NCI-H128 (cell line): ENCODE measurements around the gene DLG2.

Source experiments
- DNase-seq: peaks from one replicate; lab custom pipeline; 2025; ENCODE audit not compliant: unreplicated experiment; lab: John Stamatoyannopoulos, UW

DLG2 gene

DNA sequence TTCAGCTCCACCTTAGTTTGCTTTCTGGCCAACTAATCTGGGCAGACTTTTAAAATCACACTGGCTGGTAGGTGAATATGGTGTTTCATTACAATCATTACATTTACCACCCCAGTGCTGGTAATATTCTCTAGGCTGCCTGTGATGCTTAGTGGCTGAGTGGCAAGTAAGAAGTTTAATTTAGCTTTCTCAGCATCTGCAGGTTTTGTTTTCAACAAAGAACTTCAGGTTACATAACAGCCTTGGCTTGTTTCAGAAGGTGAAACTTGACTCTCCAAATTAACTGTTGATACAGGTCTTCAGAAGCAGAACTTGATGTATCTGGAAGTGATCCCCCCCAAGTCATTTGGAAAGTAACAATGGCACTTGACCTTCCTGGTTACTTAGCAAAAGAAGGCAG lies 1917.7 kb downstream of the DLG2 start:
- no peak for DNase-seq

DNA sequence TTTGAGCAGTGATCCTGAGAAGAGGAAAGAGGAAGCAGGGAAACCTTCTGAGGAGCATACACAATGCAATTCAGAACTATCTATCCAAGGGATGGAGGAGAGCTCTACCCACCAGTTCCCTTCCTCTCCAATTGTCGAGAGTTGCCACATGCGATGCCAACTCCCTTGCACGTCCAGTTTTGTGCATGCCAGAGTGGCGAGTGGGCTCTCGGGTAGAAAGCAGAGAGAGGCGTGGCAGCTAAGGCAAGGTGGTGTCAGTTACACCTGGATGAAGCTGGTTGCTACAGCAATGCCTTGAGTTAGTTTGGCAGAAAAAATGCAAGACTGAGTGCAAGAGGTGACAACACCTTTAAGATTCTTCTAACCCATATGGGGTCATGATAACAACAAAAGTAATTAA lies 1920.6 kb downstream of the DLG2 start:
- DNase-seq = no peak

DNA sequence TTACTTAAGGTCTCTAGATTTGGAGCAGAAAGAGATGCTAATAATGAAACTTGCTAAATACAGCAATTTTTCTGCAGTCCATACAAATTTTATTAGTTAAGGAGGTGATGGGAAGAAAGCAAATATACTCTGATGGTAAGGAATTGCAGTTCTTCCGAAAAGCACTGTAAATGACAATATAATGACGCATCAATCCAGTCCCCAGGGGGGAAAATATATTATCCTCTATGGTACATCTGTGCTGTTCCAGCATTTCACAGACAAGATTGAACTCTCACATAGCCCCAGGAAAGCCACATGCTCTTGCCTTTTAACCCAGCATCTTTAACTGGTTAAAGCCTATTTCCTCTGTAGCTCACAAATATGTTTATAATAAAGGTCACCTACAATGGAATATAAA lies 1924.3 kb downstream of the DLG2 start:
- no peak for DNase-seq

DNA sequence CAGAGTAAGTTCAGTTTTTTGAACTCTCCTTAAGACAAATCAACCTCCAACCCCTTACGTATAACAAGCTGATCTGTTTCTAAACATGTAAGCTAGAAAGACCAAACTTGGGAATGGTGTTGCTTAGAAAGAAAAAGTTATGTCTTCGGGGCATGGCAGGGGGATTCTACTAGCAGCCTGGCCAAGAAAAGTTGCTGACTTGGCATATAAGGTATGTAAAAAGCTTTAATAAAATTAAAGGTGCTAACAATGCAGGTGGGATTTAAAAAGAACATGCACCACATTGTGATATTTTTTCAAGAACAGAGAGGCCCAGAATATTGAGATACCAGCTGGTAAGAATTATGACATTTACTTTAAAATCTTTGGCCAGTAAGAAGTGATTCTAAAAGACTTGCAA lies 1929.6 kb downstream of the DLG2 start:
- DNase-seq = no peak

DNA sequence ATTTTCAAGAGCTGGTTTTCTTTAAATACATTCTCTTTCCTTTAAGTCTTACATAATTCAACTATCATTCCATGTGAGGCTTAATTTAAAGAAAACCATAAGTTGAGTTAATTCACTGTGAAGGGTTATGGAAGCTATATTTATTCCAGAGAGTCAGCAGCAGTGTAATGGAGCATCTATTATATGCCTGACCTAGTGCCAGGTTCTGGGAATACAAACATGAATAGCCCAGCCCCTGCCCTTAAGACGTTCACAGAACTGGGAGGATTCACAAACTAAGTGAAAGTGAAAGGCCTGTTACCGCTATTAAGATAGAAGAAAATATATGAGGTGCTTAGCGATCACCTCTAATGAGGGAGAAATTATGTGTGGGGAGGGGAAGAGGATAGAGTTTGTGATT lies 1932.1 kb downstream of the DLG2 start:
- no peak for DNase-seq

DNA sequence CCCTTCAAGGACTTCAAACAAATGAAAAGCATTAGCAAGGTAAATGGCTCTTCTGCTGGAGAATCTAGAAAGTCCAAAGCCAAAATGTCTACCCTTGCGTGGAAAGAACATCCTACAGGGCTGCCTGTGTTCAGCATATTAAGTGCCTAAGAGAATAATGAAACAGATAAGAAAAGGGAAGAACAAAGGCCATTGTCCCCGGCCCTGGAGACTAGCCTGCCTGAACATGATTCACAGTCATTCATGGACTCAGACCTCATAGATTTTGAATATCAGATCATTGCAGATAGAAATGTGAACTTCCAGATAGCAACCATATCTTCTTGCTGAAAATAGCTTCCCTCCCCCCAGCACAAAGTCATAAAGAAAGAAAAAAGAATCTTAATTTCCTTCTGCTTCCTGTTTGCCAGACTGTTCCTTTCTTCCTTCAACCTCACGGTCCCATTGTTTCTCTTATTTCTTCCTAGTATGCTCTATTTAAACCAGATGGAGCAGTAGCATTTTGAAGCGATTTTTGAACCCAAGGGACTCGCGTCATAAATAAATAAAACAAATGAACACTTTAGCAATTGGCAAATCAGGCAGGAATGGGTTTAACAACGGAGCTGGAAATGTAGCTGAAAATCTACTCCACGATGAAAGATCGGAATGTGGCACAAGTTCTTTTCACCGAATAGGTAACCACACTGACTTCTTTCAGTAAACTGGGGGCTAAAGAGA lies 1932.8 kb downstream of the DLG2 start:
- no peak for DNase-seq

DNA sequence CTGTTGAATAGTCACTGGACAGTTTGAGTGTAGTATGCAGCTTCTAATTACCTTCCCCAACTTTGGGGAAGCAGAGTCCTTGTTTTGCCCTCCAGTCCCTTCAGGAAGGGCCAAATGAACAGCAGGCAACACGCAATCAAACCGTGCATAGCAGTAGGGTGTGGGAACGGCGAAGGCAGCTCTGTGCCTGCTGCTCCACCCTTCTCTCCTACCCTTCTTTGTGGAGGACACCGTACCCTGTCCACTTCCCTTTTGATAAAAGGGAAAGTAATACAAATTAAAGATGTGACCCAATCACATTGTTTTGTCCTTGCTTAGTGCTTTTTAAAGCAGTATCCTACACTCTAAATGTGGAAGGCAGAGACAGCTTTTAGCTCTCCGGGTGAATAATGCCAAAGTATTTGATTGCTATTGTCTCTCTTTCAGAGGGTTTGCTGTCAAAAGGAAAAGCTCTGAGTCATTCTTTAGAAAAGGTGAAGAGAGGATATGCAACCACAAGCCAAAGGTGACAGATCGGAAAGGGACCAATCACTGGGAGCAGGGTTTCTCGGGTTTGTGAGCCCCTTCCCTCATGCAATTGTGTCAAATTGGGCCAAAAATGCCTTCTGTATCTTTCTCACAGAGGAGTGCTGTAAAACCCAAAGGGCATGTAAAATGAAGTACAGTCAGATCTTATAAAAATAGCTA lies 1933.7 kb downstream of the DLG2 start:
- no peak for DNase-seq

DNA sequence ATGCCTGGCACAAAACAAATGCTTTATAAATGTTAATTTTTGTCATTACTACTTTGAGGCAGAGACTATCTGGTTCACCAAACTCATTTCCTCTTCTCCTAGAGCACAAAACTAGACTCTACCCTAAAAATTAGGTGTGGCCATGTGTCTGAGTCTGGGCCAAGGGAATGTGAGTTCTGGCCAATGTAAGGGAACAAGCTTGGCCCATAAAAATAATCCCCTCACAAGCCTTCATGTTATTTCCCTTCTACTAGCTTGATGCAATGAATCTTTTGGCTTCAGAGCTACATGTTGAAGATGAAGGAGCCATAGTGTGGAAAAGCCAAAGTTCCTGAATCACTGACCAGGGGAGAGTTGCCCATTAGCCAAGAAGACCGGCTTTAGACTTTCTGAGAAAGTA lies 1934.5 kb downstream of the DLG2 start:
- DNase-seq = no peak

DNA sequence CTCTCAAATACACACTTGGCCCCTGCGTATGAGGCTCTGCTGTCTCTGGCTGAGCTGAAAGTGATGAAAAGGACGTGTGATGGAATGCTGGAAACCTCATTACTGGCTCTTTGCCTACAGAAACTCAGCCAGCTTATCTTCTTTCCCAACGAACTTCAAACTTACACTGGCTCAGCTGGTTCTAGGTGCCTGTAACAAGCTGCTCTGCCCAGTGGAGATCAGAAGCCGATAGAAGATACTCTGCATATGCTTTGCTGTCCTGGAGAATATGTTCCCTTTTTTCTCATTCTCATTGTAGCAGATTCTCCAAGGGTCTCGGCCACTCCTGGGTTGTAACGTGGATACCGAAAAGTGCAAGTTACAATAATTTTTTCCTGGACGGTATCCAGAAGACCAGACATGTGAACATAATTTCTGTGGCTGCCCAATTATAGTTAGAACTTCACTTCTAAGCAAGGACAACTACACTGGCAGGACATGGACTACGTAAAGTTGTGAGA lies 1935.6 kb downstream of the DLG2 start:
- DNase-seq = no peak

DNA sequence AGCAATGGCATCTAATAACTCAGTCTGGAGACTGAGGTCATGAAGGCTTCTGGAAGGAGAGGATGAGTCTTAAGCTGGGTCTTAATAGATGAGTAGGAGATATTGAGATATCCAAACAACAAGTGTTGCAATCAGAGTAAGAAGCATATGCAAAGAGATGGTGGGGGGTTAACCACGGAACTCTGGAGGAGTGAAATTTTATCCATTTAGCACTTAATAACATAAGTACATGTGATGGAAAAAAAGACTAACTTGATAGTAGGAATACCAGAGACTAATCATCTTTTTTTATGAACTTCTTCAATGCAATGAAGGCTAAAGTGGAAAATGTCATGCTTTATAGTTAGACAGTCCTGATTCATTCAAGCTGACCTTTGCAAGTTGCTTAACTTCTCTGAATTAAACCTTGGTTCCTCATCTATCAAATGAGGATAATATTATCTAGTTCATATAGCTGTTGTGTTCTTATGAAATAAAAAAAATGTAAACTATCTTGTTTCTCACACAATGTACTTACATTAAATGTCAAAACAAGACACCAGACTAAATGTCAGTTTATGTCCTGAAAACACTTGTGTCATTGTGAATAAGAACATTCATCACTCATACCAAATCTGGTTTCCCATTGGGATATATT lies 1937.9 kb downstream of the DLG2 start:
- no peak for DNase-seq

DNA sequence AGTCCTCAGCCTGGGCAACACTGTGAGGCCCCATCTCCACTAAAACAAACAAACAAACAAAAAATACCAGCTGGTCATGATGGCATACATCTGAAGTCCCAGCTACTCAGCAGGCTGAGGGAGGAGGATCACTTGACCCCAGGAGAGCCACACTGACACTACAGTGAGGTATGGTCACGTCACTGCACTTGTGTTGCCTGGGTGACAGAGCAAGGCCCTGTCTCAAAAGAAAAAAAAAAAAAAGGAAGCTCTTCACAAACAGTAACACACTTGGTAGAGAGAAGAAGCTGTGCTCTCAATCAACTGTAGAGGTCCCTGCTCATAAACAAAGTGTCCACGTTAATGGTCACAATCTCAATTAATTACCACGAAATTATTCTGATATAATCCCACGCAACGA lies 1939.4 kb downstream of the DLG2 start:
- DNase-seq = no peak

DNA sequence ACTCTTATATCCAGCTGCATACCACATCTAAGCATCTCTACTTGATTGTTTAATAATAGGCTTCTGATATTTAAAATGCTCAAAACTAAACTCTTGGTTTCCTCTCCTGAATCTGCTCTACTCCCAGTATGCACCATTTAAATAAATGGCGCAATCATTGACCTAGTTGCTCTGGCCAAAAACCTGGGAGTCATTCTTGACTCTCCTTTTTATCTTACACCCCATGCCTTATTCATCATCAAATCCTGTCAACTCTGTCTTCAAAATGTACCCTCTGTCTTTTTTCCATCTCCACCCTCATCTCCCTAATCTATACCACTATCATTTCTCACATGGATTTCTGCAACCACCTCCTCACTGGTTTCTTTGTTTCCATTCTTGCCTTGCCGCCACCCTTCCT lies 1941.4 kb downstream of the DLG2 start:
- DNase-seq = no peak

DNA sequence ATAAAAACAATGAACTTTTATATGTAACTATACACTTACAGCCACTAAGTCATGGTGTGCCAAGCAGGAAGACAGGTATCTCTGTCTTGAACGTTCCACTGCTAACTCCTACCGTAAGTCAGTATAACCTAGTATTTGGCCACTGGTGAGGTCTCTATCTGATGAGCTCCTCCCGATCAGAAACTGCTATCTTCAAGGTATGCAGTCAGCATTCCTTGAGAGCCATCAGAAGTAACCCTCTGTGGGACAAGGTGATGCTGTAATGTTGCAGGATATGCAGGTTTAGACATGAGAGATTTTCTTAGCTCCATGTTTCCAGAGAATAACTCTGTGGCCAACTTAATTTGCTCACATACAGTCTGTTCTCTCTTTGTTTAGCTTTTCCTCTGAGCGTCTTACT lies 1943.1 kb downstream of the DLG2 start:
- no peak for DNase-seq

DNA sequence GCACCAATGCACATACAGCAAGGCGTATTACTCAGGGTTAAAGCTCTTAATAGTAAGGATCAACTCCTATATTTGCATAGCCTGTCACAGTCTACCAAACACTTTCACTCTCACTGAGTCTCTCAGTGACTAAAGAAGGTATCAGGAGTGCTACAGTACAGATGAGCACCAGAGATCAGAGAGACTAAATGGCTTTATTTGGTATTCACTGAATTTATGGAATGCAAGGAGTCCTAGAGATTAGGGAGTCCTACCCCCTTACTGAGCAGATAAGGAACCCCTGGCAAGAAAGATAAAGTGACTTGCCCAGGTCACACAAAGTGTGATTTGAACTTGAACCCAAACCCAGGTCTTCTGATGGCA lies 1944.6 kb downstream of the DLG2 start:
- no peak for DNase-seq

DNA sequence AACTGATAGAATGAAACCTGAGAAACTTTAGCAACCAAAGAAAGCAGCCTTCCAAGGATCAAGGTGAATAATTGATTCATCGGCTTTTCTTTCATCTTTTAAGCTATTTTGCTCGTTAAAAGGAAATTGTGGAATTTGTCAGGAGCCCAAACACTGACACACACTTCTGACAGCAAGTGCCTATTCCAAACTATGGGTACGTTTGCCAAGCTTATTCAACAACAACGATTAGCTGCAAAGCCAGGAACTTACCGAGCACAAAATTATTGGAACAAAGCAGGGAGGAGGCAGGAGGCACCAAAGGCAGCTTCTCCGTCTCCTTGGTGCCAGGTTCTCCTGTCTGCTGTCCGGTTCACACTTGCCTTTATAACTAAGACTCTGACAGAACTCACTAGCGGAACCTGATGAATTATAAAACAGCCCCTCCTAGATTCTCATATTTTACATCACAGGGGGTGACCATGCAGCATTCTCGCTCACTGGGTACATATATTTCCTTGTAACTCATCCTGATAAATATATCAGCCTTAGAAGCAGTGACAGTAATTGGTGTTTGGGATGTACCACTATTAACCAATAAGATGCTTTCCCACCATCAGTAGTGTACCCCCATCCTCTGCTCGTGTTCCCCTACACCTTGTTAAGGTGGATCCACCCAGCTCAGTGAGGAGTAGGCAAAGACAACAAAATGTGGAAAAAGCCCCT lies 1945.1 kb downstream of the DLG2 start:
- DNase-seq = no peak

DNA sequence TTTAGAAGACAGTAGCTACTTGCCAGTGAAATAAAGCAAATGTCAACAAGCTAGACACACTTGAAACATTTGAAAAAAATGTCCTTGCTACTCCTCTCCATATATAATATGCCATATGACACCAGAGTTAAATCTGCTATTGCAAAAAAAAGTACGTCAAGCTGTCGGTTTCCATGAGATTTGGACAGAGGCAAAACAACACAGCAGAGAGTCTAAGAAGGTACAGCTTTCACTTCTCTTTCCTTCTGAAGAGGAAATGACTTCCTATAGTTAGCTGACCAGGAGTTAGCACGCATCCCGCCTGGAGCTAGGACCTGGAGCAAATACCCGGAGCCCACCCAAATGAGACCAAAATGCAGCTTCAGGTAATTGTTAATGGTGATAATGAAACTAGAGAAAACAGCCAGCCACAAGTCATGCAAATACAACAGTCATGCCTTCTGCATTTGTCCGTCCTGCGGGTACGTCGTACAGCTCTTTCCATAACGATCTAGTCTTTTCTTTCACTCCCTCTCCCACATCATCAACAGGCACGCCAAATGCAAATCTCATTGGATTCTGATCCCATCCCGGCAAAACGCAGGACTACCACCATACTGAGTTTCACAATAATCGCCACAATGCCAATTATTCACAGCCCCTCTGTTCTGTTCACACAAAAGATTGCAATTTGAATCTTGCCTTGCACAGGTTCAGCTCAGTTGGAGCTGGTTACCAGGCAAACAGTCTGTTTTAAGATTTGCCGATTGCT lies 1945.9 kb downstream of the DLG2 start:
- DNase-seq = no peak

DNA sequence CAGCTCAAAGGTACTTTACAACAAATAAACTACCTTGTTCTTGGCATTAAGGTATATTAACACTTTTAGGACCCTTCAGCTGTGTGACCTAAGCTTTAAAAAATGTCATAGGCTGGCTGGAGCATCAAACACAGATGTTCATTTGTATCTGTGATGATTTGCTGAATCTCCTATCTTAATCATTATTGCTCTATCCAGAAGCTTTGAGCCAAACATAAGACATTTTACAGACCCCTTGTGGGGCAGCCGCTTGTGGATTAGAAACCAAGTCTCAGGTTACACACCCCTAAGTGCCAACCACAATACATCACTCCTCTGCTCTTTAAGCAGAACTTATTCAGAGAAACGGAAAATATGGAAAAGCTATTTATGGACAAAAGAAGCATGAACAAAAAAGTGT lies 1946.8 kb downstream of the DLG2 start:
- DNase-seq = peak; percentile 59

DNA sequence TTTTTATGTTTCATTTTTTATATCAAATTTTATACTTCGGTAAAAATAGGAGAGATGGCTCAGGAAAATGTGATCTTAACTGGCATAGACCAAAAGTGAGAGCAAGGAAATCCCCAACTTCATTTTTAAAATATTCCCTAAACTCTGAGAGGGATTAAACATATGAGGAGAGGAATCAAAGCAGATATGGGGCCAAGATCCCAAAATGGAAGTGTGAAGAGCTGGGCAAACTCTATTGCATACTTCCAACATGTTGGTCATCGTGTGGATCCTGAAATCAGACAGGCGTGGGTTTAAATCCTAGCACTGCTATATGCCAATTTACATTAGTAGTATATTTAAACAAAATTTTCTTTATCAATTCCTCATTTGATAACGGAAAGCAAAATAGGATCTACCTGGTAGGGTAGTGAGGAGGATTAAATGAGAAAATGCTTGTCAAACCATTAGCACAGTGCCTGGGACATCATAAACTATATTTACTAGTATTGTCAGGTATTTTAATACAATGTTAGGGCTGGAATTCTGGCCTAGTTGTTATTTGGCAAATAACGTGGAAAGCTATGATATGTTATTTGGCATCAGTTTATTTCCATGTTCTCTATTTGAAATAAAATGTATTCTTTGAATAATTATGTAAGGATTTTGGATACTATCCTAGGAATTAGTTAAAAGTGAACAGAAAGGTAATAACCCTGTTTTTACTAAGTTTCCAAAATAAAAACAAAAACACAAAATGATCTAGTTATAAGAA lies 1948.1 kb downstream of the DLG2 start:
- no peak for DNase-seq

DNA sequence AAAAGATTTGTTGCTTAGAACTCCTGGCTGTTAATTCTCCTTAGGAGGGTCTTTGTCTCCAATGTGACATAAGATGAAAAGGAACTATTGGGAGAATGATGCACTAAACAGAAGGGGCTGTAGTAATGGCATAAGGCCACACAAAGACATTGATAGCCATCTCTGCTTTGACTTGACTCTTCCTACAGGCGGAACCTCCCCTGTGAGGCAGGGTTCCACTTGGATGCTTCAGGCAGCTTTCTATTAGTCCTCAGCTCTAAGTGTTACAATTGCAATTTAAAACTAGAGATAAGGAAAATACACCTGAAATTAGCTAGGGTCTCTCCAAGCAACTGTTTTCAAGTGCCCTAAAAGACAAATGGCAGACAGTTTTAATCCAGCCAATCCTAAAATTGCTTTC lies 1949.4 kb downstream of the DLG2 start:
- DNase-seq = no peak

DNA sequence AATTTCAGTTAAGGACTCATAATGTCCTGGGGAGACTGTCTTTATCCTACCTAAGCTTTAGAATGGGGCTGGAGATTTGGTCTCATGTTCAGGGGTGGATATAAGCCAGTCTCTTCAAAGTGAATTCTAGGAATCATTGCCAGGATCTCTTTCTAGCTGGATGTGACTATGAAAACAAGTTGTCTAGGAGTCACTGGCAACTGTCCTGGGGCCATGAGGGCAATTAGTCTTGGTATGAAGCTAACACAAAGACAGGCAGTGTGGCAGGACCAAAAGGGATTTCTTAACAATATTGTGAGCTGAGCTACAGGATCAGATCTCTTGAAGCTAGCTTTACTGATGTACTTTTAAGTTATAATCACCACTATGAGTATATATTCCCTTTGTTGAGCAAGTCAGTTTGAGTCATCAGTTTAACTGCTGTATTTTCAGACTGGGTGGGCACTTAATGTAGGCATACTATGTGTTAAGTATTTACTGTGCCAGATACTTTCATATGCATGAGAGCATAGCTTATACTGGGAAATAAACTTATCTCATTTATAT lies 1951.0 kb downstream of the DLG2 start:
- no peak for DNase-seq
